PC-3 (cell line): ENCODE results near the gene DMD. TPM values are rescaled to one million over a fixed set of nuclear protein-coding genes. Genes with fewer than 3 reads are reported as not detected.
"Not testable (repeated sequence)": the region's sequence is repeated elsewhere in the genome, so short reads cannot be mapped to it uniquely, and the experiment has no call there.

ENCODE experiments used
- ATAC-seq: fragments of 200-7000 bp; cut with Tn5 transposase; 2 replicates; pipeline ENCODE4 v1.9.1; 2020; ENCODE audit warnings: mild to moderate bottlenecking, moderate library complexity
- BruUV-seq: library from RNA; stranded (reverse); fragments of 400-500 nt; replicated peaks from 2 replicates; lab custom pipeline; 2021; lab: Mats Ljungman, UMichigan
- CTCF ChIA-PET: fragments of 300-600 bp; sonication (Branson Sonifier 250); formaldehyde crosslinking; loops from one replicate; lab custom pipeline; 2022; ENCODE audit warnings: antibody characterized with exemption; lab: Charles Lee
- POLR2A ChIA-PET: fragments of 300-600 bp; sonication (Branson Sonifier 250); formaldehyde crosslinking; loops from one replicate; lab custom pipeline; 2022; ENCODE audit warnings: antibody characterized with exemption; ENCODE audit not compliant: unreplicated experiment; lab: Charles Lee
- DNase-seq: peaks from one replicate; pipeline ENCODE4 v3.0.0-alpha.2; 2015
- H2AFZ ChIP-seq: fragments of 300-600 bp; sonication (generic); 2 replicates; pipeline ENCODE4 v1.6.0; 2016; ENCODE audit warnings: antibody characterized with exemption, low read length
- H3F3A ChIP-seq: fragments of 300-600 bp; sonication (generic); one replicate; pipeline ENCODE4 v1.6.0; 2017; ENCODE audit warnings: antibody characterized with exemption, low read length, control low read depth, mild to moderate bottlenecking; ENCODE audit not compliant: unreplicated experiment
- H3K27ac ChIP-seq: fragments of 300-600 bp; sonication (generic); 2 replicates; pipeline ENCODE4 v1.5.1; 2016; ENCODE audit warnings: mild to moderate bottlenecking, low read length
- H3K27me3 ChIP-seq: fragments of 300-600 bp; sonication (generic); 2 replicates; pipeline ENCODE4 v1.6.1; 2016; ENCODE audit warnings: low read length, mixed read lengths
- H3K36me3 ChIP-seq: fragments of 300-600 bp; sonication (generic); 2 replicates; pipeline ENCODE4 v1.6.1; 2016; ENCODE audit warnings: low read depth, mixed run types, low read length, mixed read lengths
- H3K4me1 ChIP-seq: fragments of 300-600 bp; sonication (generic); 2 replicates; pipeline ENCODE4 v1.5.1; 2016; ENCODE audit warnings: low read length; ENCODE audit not compliant: insufficient read depth
- H3K4me2 ChIP-seq: fragments of 300-600 bp; sonication (generic); 2 replicates; pipeline ENCODE4 v1.6.0; 2016; ENCODE audit warnings: low read length
- H3K4me3 ChIP-seq: fragments of 300-600 bp; sonication (generic); 2 replicates; pipeline ENCODE4 v1.5.1; 2016; ENCODE audit warnings: mild to moderate bottlenecking, low read length, mixed read lengths
- H3K79me2 ChIP-seq: fragments of 300-600 bp; sonication (generic); 2 replicates; pipeline ENCODE4 v1.6.1; 2017; ENCODE audit warnings: low read length, mixed read lengths
- H3K9ac ChIP-seq: fragments of 300-600 bp; sonication (generic); 2 replicates; pipeline ENCODE4 v1.6.0; 2016; ENCODE audit warnings: mild to moderate bottlenecking, low read length
- H3K9me2 ChIP-seq: fragments of 300-600 bp; sonication (generic); replicated peaks from 2 replicates; pipeline ENCODE4 v1.6.1; 2016; ENCODE audit warnings: mixed run types, low read length, mixed read lengths
- H3K9me3 ChIP-seq: fragments of 300-600 bp; sonication (generic); 2 replicates; pipeline ENCODE4 v1.6.1; 2016; ENCODE audit warnings: low read length, mixed read lengths
- H4K20me1 ChIP-seq: fragments of 300-600 bp; sonication (generic); 2 replicates; pipeline ENCODE4 v1.6.1; 2016; ENCODE audit warnings: low read length, mixed read lengths
- CTCF ChIP-seq: fragments of 300-600 bp; sonication (generic); conservative IDR thresholded peaks from 2 replicates; pipeline ENCODE4 v1.5.1; 2017; ENCODE audit warnings: antibody characterized with exemption, low read depth, mild to moderate bottlenecking, low read length
- EZH2 ChIP-seq: fragments of 300-600 bp; sonication (generic); IDR thresholded peaks from one replicate; pipeline ENCODE4 v1.6.1; 2017; ENCODE audit warnings: antibody characterized with exemption, mild to moderate bottlenecking, low read length; ENCODE audit not compliant: unreplicated experiment
- EZH2phosphoT487 ChIP-seq: fragments of 300-600 bp; sonication (generic); IDR thresholded peaks from 2 replicates; pipeline ENCODE4 v1.6.1; 2018; ENCODE audit warnings: mild to moderate bottlenecking, antibody characterized with exemption, low read length, borderline replicate concordance
- intact Hi-C: fragments of 100-400 bp; cut with micrococcal nuclease; formaldehyde crosslinking; loops from 2 replicates; pipeline ENCODE4 v1.9.0; 2023
- total RNA-seq: library from RNA; depleted of rRNA; stranded (reverse); fragments of >200 nt; gene quantifications from 2 replicates; pipeline ENCODE4 v1.2.3, GENCODE V29; 2014

Gene DMD
- total RNA-seq, 1 experiment from 2014 or later = not detected

DNA sequence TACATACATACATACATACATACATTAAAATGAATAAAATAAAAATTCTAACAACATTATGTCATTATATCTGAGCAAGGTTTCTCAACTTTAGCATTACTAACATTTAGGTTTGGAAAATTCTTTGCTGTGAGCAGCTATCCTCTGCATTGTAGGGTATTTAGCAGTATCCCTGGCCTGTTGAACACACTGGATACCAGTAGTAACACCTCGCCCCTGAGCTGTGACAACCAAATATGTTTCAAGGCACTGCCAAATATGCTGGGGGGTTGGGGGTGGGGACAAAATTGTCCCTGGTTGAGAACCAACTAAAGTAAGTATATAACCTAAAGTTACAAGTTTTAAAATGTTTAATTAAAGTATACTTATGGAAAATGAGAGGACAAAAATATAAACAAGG is 1278.6 kb downstream of the DMD start:
- Histone ChIP-seq H4K20me1 (no peaks in the 10 kb centered on the region), H3F3A (no peaks in the 10 kb centered on the region), H3K9me2 (no peaks in the 10 kb centered on the region), H3K4me3 (no peak overlapping the region), H3K4me1 (no peaks in the 10 kb centered on the region), H3K36me3 (no peaks in the 10 kb centered on the region), H3K27ac (no peak overlapping the region), H2AFZ (no peak overlapping the region), H3K9ac (no peak overlapping the region), H3K27me3 (no peaks in the 10 kb centered on the region), H3K9me3 (no peaks in the 10 kb centered on the region), H3K4me2 (no peak overlapping the region), H3K79me2 (no peaks in the 10 kb centered on the region)
- DNase-seq (no peak), ATAC-seq (no peak)
- intact Hi-C loops = no loop called here
- BruUV-seq = no TSS peak
- TF ChIP-seq CTCF = no peak
- no peak for TF ChIP-seq EZH2phosphoT487
- no peak for TF ChIP-seq EZH2
- POLR2A ChIA-PET = no interaction called here
- CTCF ChIA-PET = no interaction called here

- BruUV-seq, CTCF ChIA-PET, H3K9me3 ChIP-seq, ATAC-seq, H3K9ac ChIP-seq, H2AFZ ChIP-seq, H3K4me1 ChIP-seq, DNase-seq, H3K4me2 ChIP-seq, H3F3A ChIP-seq, intact Hi-C loops, H4K20me1 ChIP-seq, H3K79me2 ChIP-seq, H3K27me3 ChIP-seq, H3K9me2 ChIP-seq, H3K36me3 ChIP-seq, H3K27ac ChIP-seq, H3K4me3 ChIP-seq, POLR2A ChIA-PET: not testable (repeated sequence)
Observed at GRCh38 chrX:31932320-31932719, 1279.0 kb downstream of the DMD start.

DNA sequence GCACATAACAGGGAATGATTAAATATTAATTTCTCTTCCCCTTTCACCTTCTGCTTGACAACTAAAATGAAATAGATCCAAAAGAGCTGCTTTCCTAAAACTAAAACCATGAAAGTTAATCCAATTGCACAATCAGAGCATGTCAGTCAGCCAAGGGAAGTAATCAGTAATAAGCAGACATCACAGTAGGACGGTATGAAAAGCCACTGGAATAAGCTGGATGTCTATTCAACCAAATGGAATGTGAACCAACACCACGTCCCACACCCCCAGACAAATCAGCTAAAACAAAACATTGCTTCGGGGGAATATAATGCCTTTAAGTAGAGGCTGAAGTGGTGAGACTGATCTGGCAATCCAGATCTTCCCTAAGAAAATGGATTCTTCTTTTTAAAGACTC is 1280.1 kb downstream of the DMD start:
- intact Hi-C loops = no loop called here
- Histone ChIP-seq H3K79me2 (no peaks in the 10 kb centered on the region), H4K20me1 (no peaks in the 10 kb centered on the region), H3K4me2 (no peak overlapping the region), H2AFZ (no peak overlapping the region), H3K4me1 (no peaks in the 10 kb centered on the region), H3F3A (no peaks in the 10 kb centered on the region), H3K9ac (no peak overlapping the region), H3K9me2 (no peaks in the 10 kb centered on the region), H3K36me3 (no peaks in the 10 kb centered on the region), H3K4me3 (no peak overlapping the region), H3K27ac (no peak overlapping the region), H3K27me3 (no peaks in the 10 kb centered on the region), H3K9me3 (no peaks in the 10 kb centered on the region)
- BruUV-seq = no TSS peak
- ATAC-seq (no peak), DNase-seq (no peak)
- CTCF ChIA-PET = no interaction called here
- no peak for TF ChIP-seq EZH2phosphoT487
- POLR2A ChIA-PET = no interaction called here

DNA sequence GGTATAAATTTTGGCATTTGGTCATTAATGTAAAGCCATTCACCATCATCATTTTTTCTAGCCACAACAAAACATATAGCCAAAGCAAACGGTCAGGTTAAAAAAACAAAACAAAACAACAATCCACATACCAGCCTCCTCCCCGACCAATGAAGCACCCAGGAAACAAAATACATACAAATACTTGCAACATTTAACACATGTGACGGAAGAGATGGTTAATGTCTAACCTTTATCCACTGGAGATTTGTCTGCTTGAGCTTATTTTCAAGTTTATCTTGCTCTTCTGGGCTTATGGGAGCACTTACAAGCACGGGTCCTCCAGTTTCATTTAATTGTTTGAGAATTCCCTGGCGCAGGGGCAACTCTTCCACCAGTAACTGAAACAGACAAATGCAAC is 1282.0 kb downstream of the DMD start:
- no peak for DNase-seq
- Histone ChIP-seq H3K4me1 (no peaks in the 10 kb centered on the region), H3K4me3 (no peak overlapping the region), H3K79me2 (no peaks in the 10 kb centered on the region), H3K27me3 (no peaks in the 10 kb centered on the region), H3K9ac (no peak overlapping the region), H4K20me1 (no peaks in the 10 kb centered on the region), H3F3A (no peaks in the 10 kb centered on the region), H2AFZ (no peak overlapping the region), H3K9me3 (no peaks in the 10 kb centered on the region), H3K27ac (no peak overlapping the region), H3K4me2 (no peak overlapping the region), H3K9me2 (no peaks in the 10 kb centered on the region), H3K36me3 (no peaks in the 10 kb centered on the region)
- no TSS peak for BruUV-seq
- intact Hi-C loops = no loop called here
- no peak for TF ChIP-seq CTCF
- TF ChIP-seq EZH2phosphoT487 = no peak
- TF ChIP-seq EZH2 = no peak
- no peak for ATAC-seq
- CTCF ChIA-PET = no interaction called here
- POLR2A ChIA-PET = no interaction called here
